MM.1S (cell line): ENCODE measurements around the gene SLC23A2.

Experiments used
- EZH2 ChIP-seq: fragments of 300-600 bp; sonication (generic); optimal IDR thresholded peaks from 2 replicates; pipeline ENCODE3; 2017; ENCODE audit warnings: low read depth, mild to moderate bottlenecking, antibody characterized with exemption, low read length, mixed read lengths
- TF ChIP-seq, protein P1 (sequence below): fragments of 300-600 bp; sonication (generic); IDR thresholded peaks from 2 replicates; pipeline ENCODE4 v1.5.1; 2016; ENCODE audit warnings: antibody characterized with exemption, low read length, mixed read lengths

DNA sequence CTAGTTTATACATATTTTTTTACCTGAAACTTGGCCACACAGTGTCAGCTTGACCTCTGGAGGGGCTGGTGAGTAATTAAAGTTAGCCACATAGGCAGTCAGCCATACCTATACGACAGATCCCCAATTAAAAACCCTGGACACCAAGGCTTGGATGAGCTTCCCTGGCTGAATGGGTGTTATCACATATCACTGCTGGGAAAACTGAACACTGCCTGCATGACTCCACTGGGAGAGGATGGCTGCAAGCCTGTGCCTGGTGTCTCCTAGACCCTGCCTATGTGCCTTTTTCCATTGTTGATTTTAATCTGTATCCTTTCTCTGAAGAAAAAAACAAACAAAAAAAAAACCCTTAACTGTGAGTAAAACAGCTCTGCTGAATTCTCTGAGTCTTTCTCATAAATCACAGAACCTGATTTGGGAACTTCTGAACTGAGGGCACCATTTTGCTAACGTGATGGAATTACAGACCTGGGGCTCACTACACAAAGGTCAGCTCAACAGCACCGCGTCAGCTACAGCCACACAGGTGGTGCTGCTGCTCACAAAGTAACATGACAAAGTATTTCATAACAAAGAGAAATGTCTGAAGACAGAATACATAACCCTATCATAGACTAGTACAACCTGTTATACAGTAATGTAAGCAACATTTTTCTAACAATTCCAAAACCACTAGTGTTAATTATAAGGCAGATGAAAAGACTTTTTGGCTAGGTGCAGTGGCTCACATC, 97.0 kb downstream of the SLC23A2 start:
- TF ChIP-seq, protein P1, sequence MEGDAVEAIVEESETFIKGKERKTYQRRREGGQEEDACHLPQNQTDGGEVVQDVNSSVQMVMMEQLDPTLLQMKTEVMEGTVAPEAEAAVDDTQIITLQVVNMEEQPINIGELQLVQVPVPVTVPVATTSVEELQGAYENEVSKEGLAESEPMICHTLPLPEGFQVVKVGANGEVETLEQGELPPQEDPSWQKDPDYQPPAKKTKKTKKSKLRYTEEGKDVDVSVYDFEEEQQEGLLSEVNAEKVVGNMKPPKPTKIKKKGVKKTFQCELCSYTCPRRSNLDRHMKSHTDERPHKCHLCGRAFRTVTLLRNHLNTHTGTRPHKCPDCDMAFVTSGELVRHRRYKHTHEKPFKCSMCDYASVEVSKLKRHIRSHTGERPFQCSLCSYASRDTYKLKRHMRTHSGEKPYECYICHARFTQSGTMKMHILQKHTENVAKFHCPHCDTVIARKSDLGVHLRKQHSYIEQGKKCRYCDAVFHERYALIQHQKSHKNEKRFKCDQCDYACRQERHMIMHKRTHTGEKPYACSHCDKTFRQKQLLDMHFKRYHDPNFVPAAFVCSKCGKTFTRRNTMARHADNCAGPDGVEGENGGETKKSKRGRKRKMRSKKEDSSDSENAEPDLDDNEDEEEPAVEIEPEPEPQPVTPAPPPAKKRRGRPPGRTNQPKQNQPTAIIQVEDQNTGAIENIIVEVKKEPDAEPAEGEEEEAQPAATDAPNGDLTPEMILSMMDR = no peak
- no peak for TF ChIP-seq EZH2
